NT2/D1 (cell line): ENCODE results near the gene XKR7.

ENCODE experiments used
- YY1 ChIP-seq: IDR thresholded peaks from 2 replicates; pipeline ENCODE4 v1.6.1; 2011; ENCODE audit not compliant: insufficient read length, insufficient read depth
- ZNF274 ChIP-seq: IDR thresholded peaks from 2 replicates; pipeline ENCODE4 v1.6.1; 2011; ENCODE audit warnings: mild to moderate bottlenecking, low read depth, low read length

GRCh38 chr20:32029561-32029960, 61.6 kb downstream of the XKR7 start:
- TF ChIP-seq YY1 = no peak
- no peak for TF ChIP-seq ZNF274
